ENCODE measurements around the gene DENND2D.

DENND2D gene

DNA sequence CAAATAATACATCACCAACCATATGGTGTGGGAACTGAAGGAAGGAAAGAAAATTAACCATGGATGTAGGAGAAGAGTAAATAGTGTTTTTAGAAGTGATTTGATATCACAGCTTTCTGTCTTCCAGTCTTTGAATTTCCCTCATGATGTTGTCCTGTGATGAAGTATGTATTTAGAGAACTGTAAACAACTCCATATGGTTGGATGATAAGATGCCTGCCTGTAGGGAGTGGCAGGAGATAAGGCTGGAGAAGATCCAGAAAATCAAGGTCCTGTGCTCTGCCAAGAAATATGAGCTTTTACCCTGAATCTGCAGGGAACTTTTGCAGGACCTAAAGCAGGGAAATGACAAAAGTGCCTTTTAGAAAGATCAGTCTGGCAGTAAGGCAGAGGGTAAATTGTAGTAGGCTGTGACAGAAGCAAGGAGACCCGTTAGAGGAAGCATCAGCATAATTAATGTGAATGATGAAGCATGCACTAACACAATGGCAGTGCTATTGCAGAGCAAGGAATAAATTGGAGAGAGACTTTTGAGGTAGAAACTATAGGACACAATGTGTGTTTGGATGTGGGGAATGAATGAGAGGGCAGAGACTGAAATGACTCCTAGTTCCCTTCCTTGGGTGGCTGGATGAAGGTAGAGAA is 38.5 kb downstream of the DENND2D start:
- peaks cover 5% of the 10 kb centered on the region for H3K36me3 ChIP-seq (ENCODE audit: control insufficient read depth, insufficient read depth, low read length)
- no peak for DNase-seq (ENCODE audit: extremely low read depth, insufficient read length)
- TF ChIP-seq, protein P1, sequence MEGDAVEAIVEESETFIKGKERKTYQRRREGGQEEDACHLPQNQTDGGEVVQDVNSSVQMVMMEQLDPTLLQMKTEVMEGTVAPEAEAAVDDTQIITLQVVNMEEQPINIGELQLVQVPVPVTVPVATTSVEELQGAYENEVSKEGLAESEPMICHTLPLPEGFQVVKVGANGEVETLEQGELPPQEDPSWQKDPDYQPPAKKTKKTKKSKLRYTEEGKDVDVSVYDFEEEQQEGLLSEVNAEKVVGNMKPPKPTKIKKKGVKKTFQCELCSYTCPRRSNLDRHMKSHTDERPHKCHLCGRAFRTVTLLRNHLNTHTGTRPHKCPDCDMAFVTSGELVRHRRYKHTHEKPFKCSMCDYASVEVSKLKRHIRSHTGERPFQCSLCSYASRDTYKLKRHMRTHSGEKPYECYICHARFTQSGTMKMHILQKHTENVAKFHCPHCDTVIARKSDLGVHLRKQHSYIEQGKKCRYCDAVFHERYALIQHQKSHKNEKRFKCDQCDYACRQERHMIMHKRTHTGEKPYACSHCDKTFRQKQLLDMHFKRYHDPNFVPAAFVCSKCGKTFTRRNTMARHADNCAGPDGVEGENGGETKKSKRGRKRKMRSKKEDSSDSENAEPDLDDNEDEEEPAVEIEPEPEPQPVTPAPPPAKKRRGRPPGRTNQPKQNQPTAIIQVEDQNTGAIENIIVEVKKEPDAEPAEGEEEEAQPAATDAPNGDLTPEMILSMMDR (IDR thresholded peaks at IDR 0.05; ENCODE audit: insufficient read depth, low read length, poor library complexity, severe bottlenecking) = no peak

DNA sequence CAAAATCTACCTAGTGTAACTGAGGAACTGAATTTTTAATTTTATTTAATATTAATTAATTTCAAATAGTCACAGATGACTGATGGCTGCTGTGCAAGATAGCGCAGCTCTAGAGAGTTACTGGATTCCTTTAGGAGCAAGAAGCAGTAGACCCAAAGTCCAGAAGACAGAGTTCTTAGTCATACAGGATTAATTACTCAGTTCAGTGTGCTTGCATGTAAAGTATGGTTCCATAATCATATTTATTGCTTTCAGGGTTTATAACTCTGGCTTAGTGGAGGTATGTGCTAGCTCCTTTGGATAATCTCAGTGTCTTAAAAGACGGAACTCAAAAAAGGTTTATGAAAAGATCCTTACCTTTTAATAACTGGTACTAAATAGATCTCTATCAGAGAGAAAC is 43.0 kb downstream of the DENND2D start:
- TF ChIP-seq, protein P1 (IDR thresholded peaks at IDR 0.05; ENCODE audit: insufficient read depth, low read length, poor library complexity, severe bottlenecking) = no peak
- Histone ChIP-seq H3K36me3 (ENCODE audit: control insufficient read depth, insufficient read depth, low read length) (peaks cover 7% of the 10 kb centered on the region), H3K4me3 (replicated peaks; ENCODE audit: low read depth, low read length) (no peak overlapping the region), H3K27me3 (replicated peaks; ENCODE audit: control insufficient read depth, insufficient read depth, low read length) (no peaks in the 10 kb centered on the region)
- DNase-seq (ENCODE audit: extremely low read depth, insufficient read length) = no peak

More for the DNA sequence above, 38.5 kb downstream of the DENND2D start:
- Histone ChIP-seq H3K4me3 (replicated peaks; ENCODE audit: low read depth, low read length) (no peak overlapping the region), H3K27me3 (replicated peaks; ENCODE audit: control insufficient read depth, insufficient read depth, low read length) (no peaks in the 10 kb centered on the region)

DNA sequence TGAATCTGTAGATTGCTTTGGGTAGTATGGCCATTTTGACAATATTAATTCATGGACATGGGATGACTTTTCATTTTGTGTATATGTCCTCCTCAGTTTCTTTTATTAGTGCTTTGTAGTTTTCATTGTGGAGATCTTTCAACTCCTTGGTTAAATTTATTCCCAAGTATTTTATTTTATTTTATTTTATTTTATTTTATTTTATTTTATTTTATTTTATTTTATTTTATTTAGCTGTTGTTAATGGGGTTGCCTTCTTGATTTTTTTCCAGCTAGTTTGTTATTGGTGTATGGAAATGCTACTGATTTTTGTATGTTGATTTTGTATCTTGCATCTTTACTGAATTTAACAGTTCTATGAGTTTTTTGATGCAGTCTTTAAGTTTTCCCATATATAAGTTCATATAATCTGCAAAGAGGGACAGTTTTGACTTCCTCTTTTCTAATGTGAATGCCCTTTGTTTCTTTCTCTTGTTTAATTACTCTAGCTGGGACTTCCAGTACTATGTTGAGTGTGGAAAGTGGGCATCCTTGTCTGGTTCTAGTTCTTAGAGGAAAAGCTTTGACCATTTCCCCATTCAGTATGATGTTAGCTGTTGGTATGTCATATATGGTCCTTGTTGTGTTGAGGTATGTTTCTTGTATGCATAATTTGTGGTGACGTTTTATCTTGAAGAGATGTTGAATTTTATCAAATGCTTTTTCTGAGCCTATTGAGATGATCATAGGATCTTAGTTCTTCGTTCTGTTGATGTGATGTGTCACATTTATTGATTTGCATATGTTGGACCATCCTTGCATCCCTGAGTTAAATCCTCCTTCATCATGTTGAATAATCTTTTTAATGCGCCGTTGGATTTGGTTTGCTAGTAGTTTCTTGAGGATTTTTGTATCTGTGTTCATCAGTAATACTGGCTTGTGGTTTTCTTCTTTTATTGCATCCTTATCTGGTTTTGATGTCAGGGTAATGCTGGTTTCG is 46.1 kb downstream of the DENND2D start:
- DNase-seq (ENCODE audit: extremely low read depth, insufficient read length) = no peak
- TF ChIP-seq, protein P1 (IDR thresholded peaks at IDR 0.05; ENCODE audit: insufficient read depth, low read length, poor library complexity, severe bottlenecking) = no peak
- Histone ChIP-seq H3K4me3 (replicated peaks; ENCODE audit: low read depth, low read length) (no peak overlapping the region), H3K27me3 (replicated peaks; ENCODE audit: control insufficient read depth, insufficient read depth, low read length) (no peaks in the 10 kb centered on the region), H3K36me3 (ENCODE audit: control insufficient read depth, insufficient read depth, low read length) (peaks cover 2% of the 10 kb centered on the region)

DNA sequence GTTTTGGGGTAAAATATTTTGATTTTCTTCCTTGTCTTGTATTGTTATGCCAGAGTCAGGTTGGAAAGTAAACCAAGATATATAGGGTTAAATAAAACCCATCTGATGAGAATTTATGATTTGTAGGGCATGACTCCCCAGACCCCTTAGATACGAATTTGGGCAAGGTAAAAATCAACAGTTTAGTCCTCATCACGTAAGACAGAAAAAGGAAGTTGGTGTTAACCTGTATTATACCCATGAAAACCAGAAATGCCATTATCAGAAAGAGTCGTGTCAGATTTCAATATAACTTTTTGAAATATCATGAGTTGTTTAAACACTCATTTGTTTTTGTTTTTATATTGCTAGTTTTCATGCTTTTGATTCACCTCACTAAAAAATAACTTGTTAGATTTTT is 48.6 kb downstream of the DENND2D start:
- Histone ChIP-seq H3K27me3 (replicated peaks; ENCODE audit: control insufficient read depth, insufficient read depth, low read length) (no peaks in the 10 kb centered on the region), H3K4me3 (replicated peaks; ENCODE audit: low read depth, low read length) (no peak overlapping the region), H3K36me3 (ENCODE audit: control insufficient read depth, insufficient read depth, low read length) (peaks cover 3% of the 10 kb centered on the region)
- DNase-seq (ENCODE audit: extremely low read depth, insufficient read length) = no peak
- TF ChIP-seq, protein P1 (IDR thresholded peaks at IDR 0.05; ENCODE audit: insufficient read depth, low read length, poor library complexity, severe bottlenecking) = no peak

DNA sequence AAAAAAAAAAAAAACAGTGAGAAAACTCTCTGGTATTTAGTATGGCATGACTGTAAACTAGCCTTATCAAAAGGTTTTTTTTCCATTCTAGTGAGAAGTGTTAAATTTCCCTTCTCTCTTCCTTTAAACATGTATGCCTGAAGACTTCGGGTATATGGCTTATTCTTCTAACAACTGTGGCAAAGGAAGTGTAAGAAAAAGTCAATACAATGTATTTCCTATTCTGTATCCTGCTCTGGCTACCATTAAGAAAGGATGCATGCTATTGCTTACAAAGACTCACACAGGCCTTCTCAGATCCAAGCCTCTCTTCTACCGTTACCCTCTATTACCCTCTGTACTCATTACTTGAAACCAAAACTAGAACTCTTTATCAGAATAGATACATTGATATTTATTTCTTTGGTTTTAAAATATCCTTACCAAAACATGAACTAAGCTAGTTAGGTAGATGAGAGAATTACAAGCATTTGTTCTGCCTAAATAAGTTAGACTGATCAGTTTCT is 52.0 kb downstream of the DENND2D start:
- H3K36me3 ChIP-seq (ENCODE audit: control insufficient read depth, insufficient read depth, low read length) = peaks cover 3% of the 10 kb centered on the region
- TF ChIP-seq, protein P1 (IDR thresholded peaks at IDR 0.05; ENCODE audit: insufficient read depth, low read length, poor library complexity, severe bottlenecking) = no peak
- H3K4me3 ChIP-seq (replicated peaks; ENCODE audit: low read depth, low read length) = no peak overlapping the region
- no peak for DNase-seq (ENCODE audit: extremely low read depth, insufficient read length)
- no peaks in the 10 kb centered on the region for H3K27me3 ChIP-seq (replicated peaks; ENCODE audit: control insufficient read depth, insufficient read depth, low read length)

Measured in GM06990 (cell line).